Spleen (tissue), 11 donors: ENCODE measurements around the gene FNDC5. TPM values are rescaled to one million over a fixed set of nuclear protein-coding genes. Genes with fewer than 3 reads are reported as not detected.
A peak's percentile ranks its signal among the peaks of the same experiment; 100 is the strongest.

ENCODE experiments used
- DNase-seq: peaks from one replicate; pipeline ENCODE4 v3.0.0-alpha.2; 2020
- H3K27ac ChIP-seq, 8 donors: fragments of 200-600 bp; sonication (generic) in 7 of 8; 1 replicate in 4 of 8; 2 replicates in 4 of 8; pipeline versions ENCODE4 v1.5.0 to v1.8.0; 2016 to 2021; ENCODE audit warnings: inconsistent platforms in 4 of 8, mild to moderate bottlenecking in 4 of 8, moderate library complexity in 1 of 8
- H3K27me3 ChIP-seq, 7 donors: fragments of 200-600 bp; sonication (generic) in 6 of 7; replicated peaks in 1 of 7; 1 replicate in 4 of 7; 2 replicates in 3 of 7; pipeline versions ENCODE4 v1.5.0 to v1.8.0; 2016 to 2021; ENCODE audit warnings: inconsistent platforms in 3 of 7, mild to moderate bottlenecking in 1 of 7
- H3K36me3 ChIP-seq, 6 donors: fragments of 200-600 bp; sonication (generic) in 5 of 6; 1 replicate in 4 of 6; 2 replicates in 2 of 6; pipeline versions ENCODE4 v1.5.0 to v1.8.0; 2016 to 2021; ENCODE audit warnings: inconsistent platforms in 2 of 6
- H3K4me1 ChIP-seq, 6 donors: fragments of 200-600 bp; sonication (generic) in 5 of 6; 1 replicate in 3 of 6; 2 replicates in 3 of 6; pipeline versions ENCODE4 v1.5.0 to v1.8.0; 2016 to 2021; ENCODE audit warnings: inconsistent platforms in 3 of 6
- H3K4me3 ChIP-seq, 8 donors: fragments of 200-600 bp; sonication (generic) in 7 of 8; 1 replicate in 4 of 8; 2 replicates in 4 of 8; pipeline versions ENCODE4 v1.5.0 to v1.8.0; 2016 to 2021; ENCODE audit warnings: inconsistent platforms in 4 of 8, mild to moderate bottlenecking in 4 of 8, moderate library complexity in 2 of 8
- H3K9me3 ChIP-seq, 8 donors: fragments of 200-600 bp; sonication (generic) in 7 of 8; 1 replicate in 4 of 8; 2 replicates in 4 of 8; pipeline versions ENCODE4 v1.5.0 to v1.8.0; 2016 to 2021; ENCODE audit warnings: inconsistent platforms in 4 of 8
- CTCF ChIP-seq, 11 experiments: fragments of 200-600 bp in 7 of 11; fragments of 450-650 bp in 4 of 11; sonication (generic) in 4 of 11; IDR thresholded peaks in 8 of 11; conservative IDR thresholded peaks in 3 of 11; 1 replicate in 7 of 11; 2 replicates in 4 of 11; pipeline versions ENCODE4 v1.4.0 to v1.8.0; 2016 to 2021; ENCODE audit warnings: antibody characterized with exemption in 11 of 11, inconsistent platforms in 4 of 11, mild to moderate bottlenecking in 1 of 11
- POLR2A ChIP-seq, 3 donors: fragments of 450-650 bp; IDR thresholded peaks; one replicate each; pipeline ENCODE4 v1.5.1; 2017; ENCODE audit warnings: antibody characterized with exemption in 3 of 3, mild to moderate bottlenecking in 1 of 3
- POLR2AphosphoS5 ChIP-seq, 3 donors: sonication (generic); formaldehyde crosslinking; IDR thresholded peaks; one replicate each; pipeline ENCODE4 v1.5.1; 2017; ENCODE audit warnings: antibody characterized with exemption in 3 of 3
- WGBS, 5 donors: extraction: QIAGEN DNeasy Blood & Tissue Kit in 3 of 5; methylation state at CpG; one replicate each; pipeline versions ENCODE4 v1.1.5 to v1.1.7; 2013 to 2018; 5-methylcytosine and 5-hydroxymethylcytosine counted together
- intact Hi-C: fragments of 100-400 bp; cut with DNase I; formaldehyde crosslinking; loops from one replicate; pipeline ENCODE4 v1.15.0; 2023; ENCODE audit warnings: low total_unique reads
- polyA plus RNA-seq, 3 donors: library from polyadenylated mRNA; stranded (reverse); fragments of 200-250 nt; gene quantifications; one replicate each; pipeline ENCODE4 v1.2.1, GENCODE V29; 2013
- total RNA-seq, 7 donors: library from RNA; depleted of rRNA in 3 of 7; stranded (reverse); fragments of >200 nt in 3 of 7; fragmentation: NEBNext Ultra II Directional in 4 of 7; extraction: Animal tissue kit (Norgen Biotek cat#: 25700) in 4 of 7; gene quantifications; one replicate each; pipeline versions ENCODE4 v1.1.0 to v1.2.1, GENCODE V29; 2016 to 2021
- donor health status: healthy with polysubstance abuse.
- donor health status: DM: no; HTN: no; CAD: no; lungs with moderate emphysema.
- donor health status: DM: no; HTN: no; CAD: no.
- donor health status: Bipolar disorder and iron deficiency.
- donor health status: healthy.
- donor health status: DM: no; HTN: no; CAD: no.
- donor health status: DM: yes; HTN: yes; CAD: no.

The FNDC5 gene
- total and polyA plus RNA-seq, 10 donors: 0.30 TPM; not detected in 8

GRCh38 chr1:32893198-32894018 is 22.7 kb upstream of the FNDC5 start:
- no peaks in the 10 kb centered on the region for H3K36me3 ChIP-seq
- intact Hi-C loops: no loop called here
- H3K27ac ChIP-seq: no peak overlapping the region
- peaks cover 0 to 71% (median 35%) of the 10 kb centered on the region in 7 donors for H3K27me3 ChIP-seq
- peak; percentile 74 for DNase-seq
- WGBS, 5 donors: 2 to 4% (median 3%) methylated on average over 43 to 58 of the region's 58 CpGs
- H3K4me1 ChIP-seq: peaks cover 6 to 20% (median 15%) of the 10 kb centered on the region in 6 donors
- TF ChIP-seq POLR2A (IDR thresholded peaks at IDR 0.05): no peak
- TF ChIP-seq CTCF (IDR thresholded peaks at IDR 0.05 in 8 of 11, conservative IDR thresholded peaks at IDR 0.05 in 3 of 11): peak in 3 of 11 experiments; percentile 24 to 50 (median 28)
- H3K4me3 ChIP-seq: peak overlapping the region; percentile 15 to 67 (median 36)
- no peaks in the 10 kb centered on the region for H3K9me3 ChIP-seq

DNA sequence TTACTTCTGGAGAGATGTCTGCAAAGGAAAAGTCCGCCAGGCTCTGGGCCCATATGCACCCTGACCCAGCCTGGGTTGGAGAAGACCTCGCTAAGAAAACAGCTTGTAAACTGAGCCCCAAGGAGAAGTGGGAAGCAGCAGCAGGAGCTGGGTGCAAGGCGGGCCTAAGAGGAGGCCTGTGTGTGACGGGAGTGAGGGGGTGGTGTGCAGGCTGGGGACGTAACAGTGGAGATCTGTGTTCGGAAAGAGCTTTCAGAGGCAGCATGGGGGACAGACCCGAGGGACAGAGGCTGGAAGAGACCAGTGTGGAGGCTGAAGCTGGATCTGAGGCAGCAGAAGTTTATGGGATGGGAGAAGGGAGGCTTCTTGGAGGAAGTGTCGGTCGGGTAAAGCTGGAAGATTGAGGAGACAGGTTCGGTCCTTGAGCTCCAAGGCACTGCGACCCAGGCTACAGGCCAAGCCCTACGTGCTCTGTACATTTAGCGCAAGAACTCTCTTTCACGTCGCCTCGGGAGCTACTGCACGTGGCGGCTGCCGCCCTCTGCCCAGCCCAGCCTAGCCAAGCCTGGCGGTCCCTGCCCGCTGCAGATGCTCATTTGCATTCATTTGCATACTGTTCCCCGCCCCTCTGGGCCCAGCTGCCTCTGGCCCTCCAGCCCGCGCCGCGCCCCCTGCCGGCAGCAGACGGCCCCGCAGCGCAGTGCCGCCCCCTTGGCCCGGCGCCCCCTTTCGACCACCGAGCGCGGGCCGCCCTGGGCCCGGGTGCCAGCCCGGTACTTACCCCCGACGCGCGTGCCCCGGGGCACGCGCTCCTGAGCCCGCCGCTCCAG is 21.9 kb upstream of the FNDC5 start:
- intact Hi-C loops: no loop called here
- H3K9me3 ChIP-seq: no peaks in the 10 kb centered on the region
- H3K27ac ChIP-seq: no peak overlapping the region
- H3K4me1 ChIP-seq: peaks cover 6 to 20% (median 15%) of the 10 kb centered on the region in 6 donors
- H3K4me3 ChIP-seq: peak overlapping the region; percentile 15 to 67 (median 36)
- peak in 6 of 11 experiments; percentile 26 to 65 (median 56) for TF ChIP-seq CTCF (IDR thresholded peaks at IDR 0.05 in 8 of 11, conservative IDR thresholded peaks at IDR 0.05 in 3 of 11)
- TF ChIP-seq POLR2A (IDR thresholded peaks at IDR 0.05): no peak
- TF ChIP-seq POLR2AphosphoS5 (IDR thresholded peaks at IDR 0.05): no peak
- H3K36me3 ChIP-seq: no peaks in the 10 kb centered on the region
- H3K27me3 ChIP-seq: peaks cover 0 to 79% (median 35%) of the 10 kb centered on the region in 7 donors
- peak; percentile 77 for DNase-seq
- WGBS, 5 donors: 20 to 30% (median 23%) methylated on average over 33 to 49 of the region's 49 CpGs

- H3K27ac ChIP-seq: no peak overlapping the region
- no peak for DNase-seq
- 90 to 98% (median 93%) methylated on average over 3 of the region's 3 CpGs for WGBS, 5 donors
These were observed 20.9 kb upstream of the FNDC5 start for GRCh38 chr1:32891630-32892029.

More at GRCh38 chr1:32891630-32892029, 20.9 kb upstream of the FNDC5 start:
- TF ChIP-seq CTCF (IDR thresholded peaks at IDR 0.05 in 8 of 11, conservative IDR thresholded peaks at IDR 0.05 in 3 of 11) (no peak), POLR2A (IDR thresholded peaks at IDR 0.05) (no peak), POLR2AphosphoS5 (IDR thresholded peaks at IDR 0.05) (no peak)
- Histone ChIP-seq H3K27me3 (peaks cover 0 to 88% (median 45%) of the 10 kb centered on the region in 7 donors), H3K9me3 (no peaks in the 10 kb centered on the region), H3K4me3 (no peak overlapping the region), H3K36me3 (no peaks in the 10 kb centered on the region), H3K4me1 (peaks cover 6 to 23% (median 17%) of the 10 kb centered on the region in 6 donors)
- intact Hi-C loops: no loop called here
